Medulla oblongata (tissue), 1 donor: ENCODE data around the gene ADORA3.
A peak's percentile ranks its signal among the peaks of the same experiment; 100 is the strongest.

Experiments
- DNase-seq: peaks from one replicate; pipeline ENCODE4 v3.0.0-alpha.2; 2015; ENCODE audit errors: extremely low spot score

The ADORA3 gene

DNA sequence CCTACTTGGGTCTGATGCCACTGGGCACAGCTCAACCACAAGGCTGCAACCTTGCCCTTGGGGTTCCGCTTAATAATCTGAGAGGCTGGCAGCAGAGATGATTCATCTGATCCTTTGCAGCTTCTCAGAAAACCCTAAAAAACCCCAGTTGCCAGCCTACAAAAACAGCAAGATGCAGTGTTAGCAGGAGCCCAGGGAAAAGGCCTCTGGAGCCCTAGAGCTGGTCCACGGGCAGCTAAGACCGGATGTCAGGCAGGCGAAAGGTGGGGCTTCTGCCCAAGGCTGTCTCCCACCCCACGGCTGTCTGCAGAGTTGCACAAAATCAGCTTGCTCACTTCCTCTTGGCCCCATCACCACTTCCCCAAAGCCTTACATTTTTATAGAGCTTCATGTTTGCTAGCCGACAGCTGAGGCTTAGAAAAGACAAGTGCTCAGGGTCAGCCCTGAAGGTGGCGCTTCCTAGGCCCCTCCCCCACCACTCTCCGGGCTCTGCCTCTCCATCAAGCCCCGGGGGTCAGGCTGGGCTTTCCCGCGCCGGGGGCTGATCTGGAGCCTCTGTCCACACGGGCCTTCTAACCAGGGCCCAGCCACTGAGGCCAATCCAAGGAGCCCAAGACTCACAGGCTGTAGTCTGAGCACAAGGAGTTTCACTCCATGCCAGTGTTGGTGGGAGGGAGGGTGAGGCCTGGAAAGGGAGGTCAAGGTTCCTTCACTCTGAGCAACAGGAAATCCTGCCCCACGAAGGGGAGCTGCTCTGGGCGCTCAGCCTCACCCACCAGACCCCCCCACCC, 4.2 kb upstream of the ADORA3 start:
- peak; percentile 87 for DNase-seq

DNA sequence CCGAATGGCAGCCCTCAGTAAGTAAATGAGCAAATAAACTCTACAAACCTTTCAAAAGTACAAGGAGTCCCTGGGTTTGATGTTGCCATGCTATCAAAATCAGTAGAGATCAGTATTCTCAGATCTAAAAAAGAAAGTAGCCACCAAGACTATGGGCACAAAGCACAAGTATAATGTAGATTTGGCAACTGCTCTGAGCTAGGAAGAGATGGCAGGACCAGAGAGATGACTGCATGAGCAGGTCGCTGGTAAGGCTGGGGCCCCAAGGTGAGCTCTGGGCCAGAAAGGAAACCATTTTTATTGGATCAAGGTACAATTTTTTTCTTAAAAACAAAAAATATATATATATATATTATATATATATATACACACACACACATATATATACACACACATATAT, 3.1 kb upstream of the ADORA3 start:
- DNase-seq: no peak

DNA sequence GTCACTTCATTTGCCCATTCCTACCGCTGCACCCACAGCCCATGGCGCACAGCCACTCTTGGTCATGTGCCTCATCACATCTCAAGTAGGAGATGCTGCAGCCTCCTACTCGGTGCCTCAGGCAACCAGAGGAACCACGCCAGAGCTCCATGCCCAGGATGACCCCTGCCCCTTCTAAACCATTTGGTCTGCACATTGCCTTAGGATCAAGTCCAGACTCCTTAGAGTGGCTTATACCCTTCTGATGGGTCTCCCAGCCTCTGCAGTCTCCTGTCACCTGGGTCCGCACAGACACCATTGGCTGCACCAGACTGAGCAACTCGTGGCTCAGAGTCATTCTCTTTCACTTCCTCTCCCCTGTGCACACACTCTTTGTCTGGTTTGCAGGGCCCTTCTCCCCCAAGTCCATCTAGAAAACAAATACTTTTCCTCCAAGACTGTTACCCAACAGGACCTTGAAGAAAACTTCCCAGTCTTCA, 2.2 kb upstream of the ADORA3 start:
- DNase-seq: peak; percentile 85

DNA sequence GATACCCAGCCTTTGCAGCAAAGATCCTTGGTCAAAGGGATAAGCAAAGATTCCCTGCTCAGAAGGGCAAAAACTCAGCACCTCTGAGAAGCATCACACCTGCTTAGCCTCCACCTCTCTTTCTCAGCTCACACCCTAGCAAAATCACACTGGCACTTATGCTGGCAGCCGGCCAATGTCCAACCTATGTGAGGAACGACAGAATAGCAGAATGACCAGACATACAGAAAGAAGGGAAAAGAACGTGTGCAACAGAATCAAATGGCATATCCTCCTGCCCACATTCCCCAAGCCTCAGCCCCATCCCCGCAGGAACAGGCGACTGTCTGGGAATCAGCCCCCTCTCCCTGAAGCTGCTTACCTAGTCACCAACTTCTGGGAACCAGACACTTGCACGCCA, 664 bp upstream of the ADORA3 start:
- no peak for DNase-seq

DNA sequence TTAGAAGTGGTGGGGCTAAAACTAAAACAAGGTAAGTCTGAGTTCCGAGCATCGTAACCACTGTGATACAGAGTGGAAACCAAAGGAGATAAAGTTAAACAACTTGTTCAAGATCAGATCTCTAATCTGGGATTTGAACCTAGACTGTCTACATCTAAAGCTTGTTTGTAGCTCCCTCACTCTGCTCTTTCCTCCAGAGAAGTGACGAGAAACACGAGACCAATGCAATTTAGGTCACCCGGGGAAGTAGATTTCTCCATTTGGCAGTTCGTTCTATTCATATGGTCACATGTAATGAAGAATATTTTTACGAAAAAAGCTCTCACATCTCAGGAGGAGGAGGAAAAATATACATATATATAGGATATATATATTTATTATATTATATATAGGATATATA, 1.8 kb downstream of the ADORA3 start:
- no peak for DNase-seq

DNA sequence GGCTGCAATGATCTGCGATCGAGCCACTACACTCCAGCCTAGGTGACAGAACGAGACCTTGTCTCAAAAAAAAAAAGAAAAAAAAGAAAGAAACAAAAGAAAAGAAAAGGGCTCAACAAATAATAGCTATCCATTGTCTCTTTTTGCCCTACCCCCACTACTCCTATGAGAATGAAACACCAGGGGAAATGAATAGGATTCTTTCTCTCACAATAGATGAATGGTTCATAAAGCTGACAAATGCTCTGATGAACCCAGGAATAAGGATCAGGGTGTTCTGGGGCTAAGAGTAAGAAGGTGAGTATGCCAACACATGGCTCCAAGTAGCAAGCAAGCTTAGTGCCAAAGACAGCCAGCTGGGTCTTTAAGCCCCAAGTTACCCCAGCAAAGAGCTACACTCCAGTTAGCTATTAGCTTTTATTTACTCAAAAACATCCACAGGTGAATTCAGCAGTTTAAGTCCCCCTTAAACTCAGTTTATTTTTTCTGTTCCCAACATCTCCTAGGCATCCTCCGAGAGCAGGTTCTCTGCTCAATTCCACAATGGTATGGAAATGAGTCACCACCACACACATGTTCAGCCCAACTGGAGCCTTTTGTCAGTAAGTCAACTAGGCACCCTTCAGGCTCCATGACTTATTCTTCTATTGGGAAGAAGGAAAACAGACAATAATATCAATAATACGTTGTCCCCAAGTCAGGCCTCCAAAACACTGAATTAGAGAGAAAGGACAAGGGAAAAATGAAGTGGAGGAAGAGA, 4.2 kb downstream of the ADORA3 start:
- peak; percentile 70 for DNase-seq

DNA sequence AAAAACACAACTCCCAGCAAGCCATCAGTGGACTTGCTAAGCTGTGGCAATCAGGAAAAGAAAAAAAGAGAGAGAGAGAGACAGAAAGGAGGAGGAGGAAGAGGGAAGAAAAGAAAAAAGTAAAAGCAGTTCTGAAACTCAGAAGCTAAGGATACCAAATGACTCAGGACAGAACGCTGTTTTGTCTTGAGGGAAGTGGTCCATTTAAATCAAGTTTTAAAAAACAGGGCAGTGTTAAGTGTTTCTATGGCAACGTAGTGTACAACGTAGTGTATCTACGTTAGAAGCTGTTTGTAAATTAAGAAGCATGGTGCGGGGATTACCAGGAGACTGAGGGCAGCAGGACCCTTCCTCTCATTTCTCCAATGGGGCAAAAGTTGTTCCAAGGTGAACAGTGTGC, 5.8 kb downstream of the ADORA3 start:
- DNase-seq: no peak

DNA sequence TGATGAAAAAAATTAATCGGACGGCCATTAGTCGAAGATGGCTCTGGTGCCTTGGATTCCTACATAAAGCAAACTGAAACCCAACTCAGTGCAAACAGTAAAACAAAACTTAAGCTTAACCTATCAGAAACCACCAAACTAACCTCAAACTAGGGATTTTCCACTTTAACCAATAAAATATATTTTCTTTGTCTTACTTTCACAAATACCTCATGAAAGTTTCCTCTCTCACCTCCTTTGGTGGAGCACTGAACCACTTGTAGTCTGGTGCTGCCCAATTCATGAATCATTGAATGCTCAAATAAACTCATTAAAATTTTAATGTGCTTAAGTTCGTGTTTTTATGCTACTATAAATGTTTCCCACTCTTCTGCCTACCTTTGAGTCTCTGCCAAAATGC, 7.0 kb downstream of the ADORA3 start:
- DNase-seq: no peak

DNA sequence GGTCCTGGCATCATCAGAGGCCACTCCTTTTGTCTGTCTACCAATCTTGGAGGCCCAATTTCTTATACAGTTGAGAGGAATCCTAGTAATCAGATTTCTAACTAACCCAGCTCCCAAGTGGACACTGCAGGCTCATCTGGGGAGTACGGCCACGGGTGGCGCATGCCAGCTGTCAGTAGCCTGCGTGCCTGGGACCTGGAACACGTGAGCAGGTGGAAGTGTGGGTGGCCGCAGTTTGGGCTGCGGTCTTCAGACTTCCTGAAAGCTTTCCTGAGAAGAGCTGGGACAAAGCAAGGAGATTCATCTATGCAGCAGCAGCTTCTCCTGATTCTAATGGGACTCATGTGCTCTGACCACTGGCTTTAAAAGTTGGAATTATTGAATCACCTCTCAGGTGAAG, 12.4 kb downstream of the ADORA3 start:
- no peak for DNase-seq

DNA sequence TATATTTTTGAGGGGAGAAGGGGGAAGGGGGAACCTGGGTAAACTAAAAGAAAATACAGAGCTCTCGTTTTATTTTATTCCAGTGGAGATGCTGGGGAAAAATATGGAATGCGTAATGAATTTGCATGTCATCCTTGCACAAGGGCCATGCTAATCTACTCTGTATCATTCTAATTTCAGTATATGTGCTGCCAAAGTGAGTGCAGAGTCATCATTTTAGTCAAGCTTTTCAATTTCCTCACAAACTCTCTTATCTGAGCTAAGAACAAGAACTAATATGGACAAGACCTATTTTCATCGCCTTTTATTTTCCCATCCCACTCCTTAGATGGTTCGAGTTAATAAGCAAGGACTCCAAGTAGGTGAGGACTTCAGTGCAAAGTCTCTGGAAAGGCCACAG, 13.2 kb downstream of the ADORA3 start:
- no peak for DNase-seq

DNA sequence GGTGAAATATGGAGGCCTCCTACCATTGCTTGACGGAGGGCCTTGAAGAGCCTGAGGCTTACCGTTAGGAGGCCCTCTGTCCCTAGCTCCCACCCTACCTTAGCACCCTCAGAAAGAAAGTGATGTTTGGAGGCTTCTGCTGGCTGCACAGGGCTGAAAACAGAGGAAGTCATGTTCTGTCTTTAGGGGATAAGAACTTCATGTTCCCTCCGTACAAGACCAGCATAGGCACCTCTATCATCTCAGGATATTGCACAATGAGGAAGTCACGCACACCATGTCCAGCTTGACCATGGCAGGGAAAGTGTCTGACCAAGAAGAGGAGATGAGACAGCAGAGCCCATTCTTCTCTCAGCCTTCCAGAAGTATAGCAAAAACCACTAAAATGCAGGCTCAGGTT, 13.8 kb downstream of the ADORA3 start:
- DNase-seq: peak; percentile 82

DNA sequence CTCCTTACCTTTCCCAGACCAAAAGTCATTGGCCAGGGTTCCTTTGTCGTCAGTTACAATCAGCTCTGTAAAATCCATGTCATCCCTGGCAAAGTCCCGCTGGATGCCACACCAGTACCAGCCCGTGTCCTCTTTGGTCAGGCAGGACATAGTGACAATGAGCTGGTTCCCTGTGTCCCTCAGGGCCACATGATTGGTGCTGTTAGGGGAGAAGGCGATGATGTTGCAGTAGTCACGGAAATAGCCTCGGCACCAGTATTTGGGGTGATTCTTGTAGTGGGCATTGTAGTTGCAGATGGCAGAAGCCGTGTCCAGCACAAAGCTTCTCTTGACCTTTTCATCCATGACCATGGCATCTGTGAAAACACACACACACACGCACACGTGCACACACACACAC, 14.8 kb downstream of the ADORA3 start:
- no peak for DNase-seq

DNA sequence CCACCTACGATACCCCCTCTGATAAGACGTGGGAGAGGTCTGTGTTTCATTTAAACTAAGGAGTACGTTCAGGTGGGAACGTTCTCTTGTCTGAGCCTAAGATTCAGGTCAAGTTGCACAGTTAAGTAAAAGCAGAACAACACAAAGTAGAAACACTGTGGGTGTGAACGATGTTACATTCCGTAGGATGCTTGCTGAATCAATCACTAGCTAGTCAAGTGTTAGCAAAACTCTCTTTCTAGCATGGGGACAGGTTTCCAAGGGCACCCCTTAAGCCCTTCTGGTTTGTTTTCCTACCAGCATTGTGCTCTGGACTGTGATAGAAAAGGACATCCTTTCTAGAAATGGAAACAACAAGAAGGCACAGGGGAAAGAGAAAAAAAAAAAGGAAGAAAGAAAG, 16.3 kb downstream of the ADORA3 start:
- no peak for DNase-seq

DNA sequence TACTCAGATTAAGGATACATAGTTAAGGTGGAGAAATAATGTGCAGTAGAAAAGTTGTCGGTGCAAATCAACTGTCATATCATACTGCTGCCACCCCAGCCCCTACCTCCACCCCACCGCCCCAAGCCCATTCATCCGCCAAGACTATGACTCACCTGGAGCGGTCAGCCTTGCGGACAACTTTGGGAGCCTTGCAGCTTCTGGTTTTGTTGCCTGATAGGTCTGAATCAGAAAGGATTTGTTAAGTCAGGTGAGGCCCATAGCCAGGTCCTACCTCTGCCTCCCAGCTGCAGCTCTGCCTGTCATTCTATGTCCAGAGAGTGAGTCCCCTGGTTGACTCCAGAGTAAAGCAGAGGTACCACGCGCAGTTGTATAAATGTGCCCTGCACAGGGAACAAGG, 17.0 kb downstream of the ADORA3 start:
- no peak for DNase-seq

DNA sequence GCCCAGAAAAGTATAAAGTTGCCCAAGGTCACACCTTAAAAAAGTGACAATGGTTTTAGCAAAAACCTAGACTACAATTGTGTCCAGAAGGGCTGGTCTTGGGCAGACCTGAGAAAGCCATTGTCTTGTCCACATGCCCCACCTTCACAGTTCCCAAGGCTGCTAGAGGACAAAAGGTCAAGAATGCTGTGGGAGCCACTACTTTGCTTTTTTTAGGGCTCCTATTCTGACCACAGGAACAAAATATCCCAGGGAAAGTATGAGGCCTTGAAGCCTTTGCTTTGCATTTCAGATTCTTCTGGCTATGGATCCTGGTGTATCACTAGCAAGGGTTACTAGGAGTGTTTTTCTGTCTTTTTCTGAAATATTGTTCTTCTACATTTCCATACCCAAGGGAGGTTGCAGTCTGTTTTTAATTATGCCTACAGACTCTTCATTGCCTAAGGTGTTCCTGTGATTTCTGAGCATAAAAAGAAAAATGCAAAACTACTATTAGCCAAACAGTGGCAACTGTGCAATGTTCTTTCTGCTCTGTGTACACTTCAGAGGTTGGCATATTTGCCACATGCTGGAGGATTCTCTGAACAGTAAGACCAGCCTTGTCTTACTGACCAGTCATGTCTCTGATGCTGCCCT, 18.9 kb downstream of the ADORA3 start:
- DNase-seq: no peak

DNA sequence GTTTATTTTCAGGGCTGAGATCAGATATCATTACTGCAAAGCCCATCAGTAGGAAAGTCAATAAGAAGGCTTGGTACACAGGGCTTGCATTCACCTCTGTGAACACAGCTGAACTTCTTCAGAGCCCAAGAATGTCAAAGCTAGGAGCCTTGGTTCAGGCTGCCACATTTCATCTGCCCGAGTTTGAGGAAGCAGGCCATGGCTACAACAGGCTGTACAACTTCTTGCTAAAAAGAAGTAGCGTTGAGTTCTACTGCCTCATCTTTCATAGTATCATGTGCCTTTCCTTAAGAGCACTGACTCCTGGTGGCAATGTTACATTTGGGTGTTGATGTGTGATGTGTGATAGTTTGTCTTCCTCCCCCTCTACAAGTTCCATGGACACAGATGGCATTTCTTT, 19.6 kb downstream of the ADORA3 start:
- no peak for DNase-seq

DNA sequence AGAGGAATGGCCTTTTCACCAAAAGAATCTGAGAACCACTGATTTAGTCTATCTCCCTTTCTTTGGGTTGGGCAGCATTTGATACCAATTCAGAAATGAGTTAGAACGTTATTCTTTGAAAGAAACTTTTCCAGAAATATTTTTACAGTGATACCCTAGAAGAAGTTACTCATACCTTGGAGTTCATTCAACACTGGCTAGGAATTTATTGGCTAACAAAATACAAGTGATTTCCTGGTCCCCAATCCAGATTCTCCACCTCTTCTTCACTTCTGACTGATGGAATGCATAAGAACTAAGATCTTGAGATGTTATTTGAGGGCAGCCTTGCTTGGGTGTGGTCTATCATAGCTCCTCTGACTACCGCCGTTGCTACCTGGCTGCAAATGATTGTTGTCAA, 20.3 kb downstream of the ADORA3 start:
- no peak for DNase-seq

DNA sequence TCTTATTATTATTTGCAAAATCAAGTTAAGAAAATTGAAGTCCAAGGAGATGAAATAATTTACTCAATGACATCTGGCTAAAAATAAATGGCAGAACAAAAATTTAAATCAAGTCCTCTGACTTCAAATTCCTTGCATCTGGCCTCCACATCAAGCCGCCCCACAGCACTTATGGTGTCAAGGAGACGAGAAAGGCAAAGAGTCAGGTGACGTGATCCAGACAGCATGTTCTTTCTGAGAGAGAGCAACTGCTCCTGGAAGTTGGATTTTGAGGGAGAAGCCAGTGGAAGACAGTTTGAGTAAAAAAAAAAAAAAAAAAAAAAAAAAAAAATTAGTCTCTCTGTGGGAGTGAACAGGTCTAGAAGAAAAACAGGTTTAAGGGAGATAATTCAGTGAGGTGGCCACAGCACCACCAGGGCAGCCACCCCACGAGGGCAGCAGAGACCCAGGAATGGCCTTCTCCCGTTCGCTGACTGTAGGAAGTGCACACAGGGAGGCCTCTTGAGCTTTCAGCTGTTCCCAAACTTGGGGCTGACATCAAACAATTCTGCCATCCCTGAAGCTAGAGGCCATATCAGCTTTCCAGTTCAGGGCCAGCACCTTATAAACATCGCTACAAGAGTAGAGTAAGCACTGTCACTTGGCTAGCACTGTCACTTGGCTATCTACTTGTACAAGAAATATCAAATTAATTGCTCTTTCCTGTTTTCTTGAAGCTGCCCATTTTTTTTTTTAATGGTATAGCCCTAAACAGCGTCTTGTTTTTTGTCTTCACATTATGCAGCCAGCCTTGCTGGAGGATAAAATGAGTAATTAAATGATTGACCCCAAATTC, 21.8 kb downstream of the ADORA3 start:
- peak; percentile 92 for DNase-seq

DNA sequence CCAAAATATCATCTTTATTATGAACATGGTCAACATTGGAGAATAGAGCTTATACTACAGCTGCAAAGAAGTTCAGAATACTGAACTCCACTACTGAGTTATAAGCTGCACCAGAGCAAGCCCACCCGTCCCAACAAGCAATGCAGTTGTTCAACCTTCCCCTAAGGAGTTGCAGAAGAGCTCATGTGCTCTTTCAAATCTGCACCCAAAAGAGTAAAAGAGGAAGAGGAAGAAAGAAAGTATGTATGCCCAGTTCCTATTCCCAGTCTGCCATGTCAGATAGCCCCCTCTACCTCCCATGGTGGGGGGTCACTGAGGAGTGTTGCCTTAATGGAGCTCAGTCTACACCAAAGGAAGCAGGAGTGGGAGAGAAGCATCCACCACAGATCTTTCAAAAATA, 22.8 kb downstream of the ADORA3 start:
- no peak for DNase-seq

DNA sequence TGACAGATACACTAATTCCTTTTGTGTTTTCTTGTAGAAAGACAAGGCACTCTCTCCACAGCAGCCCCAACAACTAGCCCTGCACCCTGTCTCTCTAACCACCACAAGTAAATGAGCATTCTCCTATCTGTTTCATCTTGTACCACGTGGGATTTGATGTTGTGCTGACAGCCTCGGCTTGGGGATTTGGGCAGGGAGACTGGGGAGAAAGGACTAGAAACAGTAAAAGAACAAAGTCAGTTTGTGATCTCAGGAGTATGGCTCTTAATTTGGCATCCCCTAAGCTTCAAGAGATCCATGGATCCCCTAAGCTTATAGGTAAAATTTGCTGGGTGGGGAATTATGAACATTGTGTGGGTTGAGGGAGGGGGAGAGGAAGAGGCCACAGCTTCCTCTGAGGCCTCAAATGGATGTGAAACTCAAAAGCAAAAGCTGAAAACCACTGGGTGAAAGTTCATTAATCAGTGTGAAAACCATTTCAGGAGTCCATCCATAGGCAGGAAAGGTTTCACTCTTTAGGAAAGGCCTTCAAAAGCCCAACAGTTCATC, 26.6 kb downstream of the ADORA3 start:
- peak; percentile 61 for DNase-seq

DNA sequence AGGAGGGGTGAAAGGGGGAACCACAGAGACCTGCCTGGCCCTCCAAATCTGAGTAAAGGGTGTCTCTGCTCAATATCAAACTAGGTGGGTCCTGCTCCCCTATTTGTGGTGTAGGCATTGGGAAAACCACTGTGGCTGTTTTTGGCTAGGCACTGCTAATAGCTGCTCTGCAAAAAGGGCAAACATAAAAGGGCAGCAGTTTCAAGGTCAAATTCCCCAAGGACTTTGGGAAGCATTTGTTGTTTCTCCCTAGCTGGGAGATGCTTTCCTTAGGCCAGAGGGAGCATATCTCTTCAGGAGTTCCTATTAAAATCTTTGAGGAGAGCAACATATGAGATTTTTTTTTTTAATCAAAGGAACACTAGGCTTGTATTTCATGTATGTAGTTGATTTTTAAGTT, 27.2 kb downstream of the ADORA3 start:
- DNase-seq: no peak

DNA sequence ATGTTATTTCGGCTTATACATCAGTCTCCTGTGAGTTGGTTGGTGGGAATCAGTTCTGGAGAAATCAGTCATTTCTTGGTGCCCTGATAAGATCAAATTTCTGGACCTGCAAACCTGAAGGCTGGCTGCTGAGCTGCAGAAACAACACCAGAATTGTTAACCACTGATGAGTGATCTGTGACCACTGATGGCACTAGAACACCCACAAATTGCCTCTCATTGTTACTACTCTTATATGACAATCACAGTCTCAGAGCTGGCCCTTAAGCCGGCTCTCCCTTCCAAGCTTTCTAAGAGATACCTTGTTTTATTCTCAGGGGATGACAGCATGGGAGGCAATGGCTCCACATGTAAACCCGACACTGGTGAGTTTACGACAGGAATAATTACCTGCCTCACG, 27.7 kb downstream of the ADORA3 start:
- DNase-seq: no peak
